NOMO-1 (cell line): ENCODE results near the gene RETSAT.
"Not testable (repeated sequence)": the region's sequence is repeated elsewhere in the genome, so short reads cannot be mapped to it uniquely, and the experiment has no call there.

Source experiments
- DNase-seq, 2 experiments: peaks; one replicate each; lab custom pipeline; 2025; ENCODE audit not compliant: unreplicated experiment in 2 of 2; lab: John Stamatoyannopoulos, UW

RETSAT gene

DNA sequence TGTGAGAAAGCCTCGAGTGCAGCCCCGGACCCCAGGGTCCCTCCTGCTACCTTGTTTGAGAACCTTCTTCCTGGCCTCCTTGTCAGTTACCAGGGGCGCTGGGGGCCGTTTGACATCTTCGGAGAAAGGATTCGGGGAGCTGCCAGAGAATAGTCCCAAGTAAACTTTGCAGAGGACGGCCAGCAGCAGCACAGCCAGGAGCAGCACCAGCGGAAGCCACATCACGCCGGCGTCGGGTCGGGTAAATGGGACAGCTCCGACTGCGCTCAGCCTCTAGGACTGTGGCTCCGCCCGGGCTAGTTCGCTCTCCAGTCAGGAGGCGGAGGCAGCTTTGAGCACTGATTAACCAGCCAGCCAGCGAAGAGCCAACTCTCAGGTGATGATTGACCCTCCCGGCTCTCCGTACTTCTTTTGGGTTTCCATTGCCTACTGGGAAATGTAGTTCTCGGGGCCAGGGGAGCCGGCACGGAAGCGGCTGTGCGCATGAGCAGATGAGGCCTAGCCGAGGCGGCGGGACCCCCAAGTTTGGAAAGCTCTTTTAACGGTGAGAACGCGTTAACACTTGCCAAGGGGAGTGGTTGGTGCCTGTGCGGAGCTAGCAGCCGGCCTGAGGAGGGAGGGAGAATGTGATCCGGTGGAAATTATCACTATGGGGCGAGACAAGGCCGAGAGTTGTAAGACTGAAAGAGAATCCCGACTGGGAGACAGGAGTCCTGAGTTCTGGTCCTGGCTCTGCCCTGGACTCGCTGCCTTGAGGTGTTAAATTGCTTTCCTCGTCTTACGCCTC, at the start of gene RETSAT, which contains the start of gene ELMOD3:
RETSAT (minus strand) TSS at position 243 of the 787 bp plus-strand sequence; CDS start at position 222, 21 bp downstream.
ELMOD3 (plus strand) TSS at position 484 of the 787 bp plus-strand sequence. CDS start 2,430 bp downstream, outside the sequence.
- peak; percentile 97 to 99 for DNase-seq

DNA sequence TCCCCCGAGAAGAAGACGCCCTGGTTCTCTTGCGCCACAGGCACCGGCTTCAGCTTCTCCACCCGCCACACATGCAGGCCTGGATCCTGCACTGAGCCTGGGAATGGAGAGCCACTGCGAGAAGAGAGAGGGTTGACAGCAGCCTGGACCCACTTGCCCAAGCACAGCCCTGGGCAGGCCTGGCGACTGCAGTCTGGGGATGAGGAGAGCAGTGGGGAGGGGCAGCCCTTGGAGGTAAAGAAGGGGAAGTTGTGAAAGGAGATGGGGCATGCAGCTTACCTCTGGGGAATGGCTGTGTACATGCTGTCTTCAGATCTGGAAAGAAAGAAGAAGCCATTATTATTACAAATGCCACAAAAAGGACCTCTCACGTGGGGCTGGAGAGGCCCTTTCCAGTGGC, 47.5 kb upstream of the RETSAT start:
- DNase-seq: peak; percentile 70 to 76

- no peak for DNase-seq
Observed at GRCh38 chr2:85401464-85401805, 47.1 kb upstream of the RETSAT start.

- no peak for DNase-seq
Observed at GRCh38 chr2:85400541-85401463, 46.5 kb upstream of the RETSAT start.

DNA sequence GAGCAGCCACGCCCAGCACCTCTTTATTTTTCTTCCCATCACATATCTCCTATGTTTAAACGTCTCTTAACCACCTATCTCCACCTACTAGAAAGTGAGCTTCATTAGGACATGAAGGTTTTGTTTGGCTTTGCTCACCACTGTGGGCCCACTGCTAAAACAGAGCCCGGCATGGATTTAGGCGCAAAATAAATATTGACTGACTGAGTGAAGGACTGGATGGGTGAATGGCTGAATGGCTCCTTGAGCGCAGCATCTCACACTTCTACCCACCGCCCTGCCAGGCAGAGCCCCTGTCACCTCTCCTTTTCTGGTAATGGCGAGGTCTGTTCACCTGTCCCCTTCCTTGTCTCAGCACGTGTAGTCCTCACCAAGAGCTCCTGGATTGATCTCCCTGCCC, 45.7 kb upstream of the RETSAT start:
- DNase-seq: no peak

- no peak for DNase-seq
Observed at GRCh38 chr2:85399183-85399455, 44.8 kb upstream of the RETSAT start.

DNA sequence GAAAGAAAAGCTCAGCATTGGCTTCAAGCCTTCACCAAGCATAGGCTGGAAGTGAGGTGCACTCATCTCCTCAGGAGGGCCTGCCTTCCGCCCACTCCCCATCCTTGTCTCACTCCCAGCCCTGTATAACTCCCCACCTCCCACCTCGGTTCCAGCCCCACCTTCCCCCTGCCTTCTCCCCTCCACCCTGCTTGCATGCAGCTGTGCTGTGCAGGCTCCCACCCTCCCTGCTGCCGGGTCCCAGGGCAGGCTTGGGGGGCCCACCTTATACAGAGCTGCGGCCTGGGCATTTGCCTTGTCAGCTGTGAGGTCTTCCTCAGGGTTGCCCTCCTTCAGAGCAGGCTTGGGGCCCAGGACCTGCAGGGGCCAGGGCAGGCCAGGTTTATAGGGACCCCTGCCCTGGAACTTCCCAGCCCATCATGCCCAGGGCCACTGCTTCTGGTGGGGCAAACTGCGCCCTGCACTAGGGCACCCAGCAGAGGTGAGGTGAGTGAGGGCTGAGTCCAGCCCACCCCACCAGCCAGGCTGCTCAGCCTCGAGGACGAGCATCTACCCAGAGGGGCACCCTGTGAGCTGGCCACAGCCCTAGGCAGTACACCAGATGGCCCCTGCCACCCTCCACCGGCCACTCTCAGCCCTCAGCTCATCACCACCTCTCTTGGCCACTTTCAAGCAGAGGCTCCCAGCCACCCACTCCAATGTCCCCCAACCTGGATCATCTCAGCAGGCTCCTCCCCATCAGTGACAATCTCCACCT, 44.3 kb upstream of the RETSAT start:
- DNase-seq: no peak

DNA sequence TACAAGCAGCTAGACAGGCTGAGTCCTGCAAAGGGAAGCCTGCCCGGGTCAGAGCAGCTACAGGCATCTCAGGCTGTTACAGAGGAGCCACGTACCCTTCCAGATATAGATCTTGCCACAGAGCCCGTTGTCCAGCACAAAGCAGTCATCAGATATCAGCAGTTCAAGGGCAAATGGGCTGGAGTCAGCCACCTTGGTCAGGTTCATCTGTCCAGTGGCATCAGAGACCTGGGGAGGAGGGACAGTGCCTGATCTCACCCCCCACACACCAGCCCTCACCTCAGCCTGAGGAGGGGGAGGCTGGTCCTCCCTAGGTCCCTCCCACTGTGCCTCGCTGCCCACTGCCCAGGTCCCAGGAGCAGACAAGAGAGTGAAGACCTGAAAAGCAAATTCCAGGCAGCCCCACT, 43.6 kb upstream of the RETSAT start:
- no peak for DNase-seq

GRCh38 chr2:85396531-85397470, 42.5 kb upstream of the RETSAT start:
- no peak for DNase-seq

GRCh38 chr2:85395912-85396475, 41.7 kb upstream of the RETSAT start:
- DNase-seq: no peak

DNA sequence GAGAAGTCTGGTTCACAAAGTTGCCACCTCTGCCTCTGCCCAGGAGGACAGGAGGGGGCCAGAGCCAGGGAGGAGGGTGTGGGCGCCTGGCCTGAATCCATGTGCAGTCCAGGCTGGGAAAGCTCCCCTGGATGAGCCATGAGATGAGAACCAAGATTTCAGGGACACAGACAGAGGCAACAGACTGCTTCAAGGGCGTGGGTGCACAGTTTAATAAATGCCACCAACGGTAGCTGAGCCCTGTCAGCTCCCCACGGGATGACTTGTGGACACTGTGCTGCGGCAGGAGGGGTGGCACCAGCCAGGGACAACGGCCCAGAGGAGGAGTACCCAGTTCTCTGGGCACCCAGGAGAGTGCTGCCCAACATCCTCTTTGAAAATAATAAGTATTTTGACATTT, 40.6 kb upstream of the RETSAT start:
- no peak for DNase-seq

- no peak for DNase-seq
Observed at GRCh38 chr2:85394261-85394681, 39.9 kb upstream of the RETSAT start.

GRCh38 chr2:85393836-85394235, 39.5 kb upstream of the RETSAT start:
- DNase-seq: no peak

- peak; percentile 27 to 43 for DNase-seq
Observed at GRCh38 chr2:85390941-85391669, 36.8 kb upstream of the RETSAT start.

DNA sequence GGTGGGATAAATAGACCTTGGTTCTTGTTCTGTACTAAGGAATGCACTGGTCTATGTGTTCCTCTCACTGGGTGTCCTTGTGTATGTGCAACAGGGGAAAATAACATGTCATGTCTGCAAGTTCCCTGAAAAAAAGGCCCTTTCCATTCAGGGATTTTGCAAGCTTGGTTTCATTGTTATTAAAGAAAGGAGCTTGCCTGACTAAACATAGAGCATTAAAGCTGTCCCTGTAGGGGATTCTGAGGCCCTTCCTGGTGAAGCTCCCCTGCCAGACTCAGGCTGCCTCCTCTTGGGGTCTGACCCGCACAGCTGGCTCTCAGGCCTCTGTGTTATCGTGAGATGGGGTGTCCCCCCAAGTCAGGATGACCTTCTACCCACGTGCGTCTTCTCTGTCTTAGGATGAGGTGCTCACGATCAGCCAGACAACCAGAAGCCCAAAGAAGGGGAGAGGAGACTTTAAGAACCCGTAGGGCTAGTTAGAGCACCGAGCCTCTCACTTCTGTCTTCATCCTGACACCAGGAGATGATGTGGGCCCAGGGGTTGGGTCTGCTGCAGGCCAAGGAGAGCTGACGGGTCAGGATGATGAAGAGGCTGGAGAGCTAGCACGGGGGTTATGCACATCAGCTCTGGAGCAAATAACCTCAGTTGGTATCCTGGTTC, 34.7 kb upstream of the RETSAT start:
- DNase-seq: no peak

GRCh38 chr2:85387754-85388153, 33.4 kb upstream of the RETSAT start:
- no peak for DNase-seq

- no peak for DNase-seq
Observed at GRCh38 chr2:85385746-85386145, 31.4 kb upstream of the RETSAT start.

GRCh38 chr2:85383850-85384249, 29.5 kb upstream of the RETSAT start:
- no peak for DNase-seq

DNA sequence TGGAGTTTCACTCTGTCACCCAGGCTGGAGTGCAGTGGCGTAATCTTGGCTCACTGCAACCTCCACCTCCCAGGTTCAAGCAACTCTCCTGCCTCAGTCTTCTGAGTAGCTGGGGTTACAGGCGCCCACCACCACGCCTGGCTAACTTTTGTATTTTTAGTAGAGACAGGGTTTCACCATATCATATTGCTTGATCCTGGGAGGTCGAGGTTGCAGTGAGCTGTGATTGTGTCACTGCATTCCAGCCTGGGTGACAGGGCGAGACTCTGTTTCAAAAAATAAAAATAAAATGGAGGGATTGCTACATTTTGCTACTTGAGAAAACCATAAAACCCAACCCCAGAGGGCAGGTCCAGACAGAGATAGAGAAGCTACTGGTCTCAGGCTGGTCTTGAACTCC, 28.8 kb upstream of the RETSAT start:
- not testable (repeated sequence) for DNase-seq
